Osteoblast (primary cell): ENCODE measurements around the gene PTDSS2. TPM values are rescaled to one million over a fixed set of nuclear protein-coding genes. Genes with fewer than 3 reads are reported as not detected.
"Not testable (repeated sequence)": the region's sequence is repeated elsewhere in the genome, so short reads cannot be mapped to it uniquely, and the experiment has no call there.

Experiments
- DNase-seq: peaks from one replicate; pipeline ENCODE4 v3.0.0; 2011; ENCODE audit warnings: low spot score, mixed read lengths; ENCODE audit not compliant: insufficient read length; ENCODE audit errors: missing footprints
- H2AFZ ChIP-seq: 2 replicates; pipeline ENCODE4 v1.6.0; 2011; ENCODE audit warnings: mild to moderate bottlenecking, low read length
- H3K27ac ChIP-seq: 2 replicates; pipeline ENCODE4 v1.5.1; 2011; ENCODE audit warnings: mild to moderate bottlenecking, low read depth, low read length, moderate library complexity
- H3K27me3 ChIP-seq: 2 replicates; pipeline ENCODE4 v1.6.0; 2012; ENCODE audit warnings: mild to moderate bottlenecking, control low read depth, inconsistent platforms, low read length, moderate library complexity; ENCODE audit not compliant: insufficient read depth
- H3K36me3 ChIP-seq: 2 replicates; pipeline ENCODE4 v1.5.1; 2011; ENCODE audit warnings: mild to moderate bottlenecking, low read length, control low read depth, moderate library complexity; ENCODE audit not compliant: insufficient read depth
- H3K4me1 ChIP-seq: 2 replicates; pipeline ENCODE4 v1.5.1; 2011; ENCODE audit warnings: mild to moderate bottlenecking, low read length, control low read depth, moderate library complexity; ENCODE audit not compliant: insufficient read depth
- H3K4me2 ChIP-seq: 2 replicates; pipeline ENCODE4 v1.6.0; 2011; ENCODE audit warnings: mild to moderate bottlenecking, low read length; ENCODE audit not compliant: insufficient read depth
- H3K4me3 ChIP-seq: fragments of 200-600 bp; sonication (generic); 3 replicates; pipeline ENCODE4 v1.5.1; 2012; ENCODE audit warnings: mild to moderate bottlenecking, low read length, inconsistent platforms; ENCODE audit not compliant: insufficient read depth
- H3K79me2 ChIP-seq: 2 replicates; pipeline ENCODE4 v1.6.0; 2012; ENCODE audit warnings: mild to moderate bottlenecking, low read length, control low read depth, inconsistent platforms; ENCODE audit not compliant: insufficient read depth
- H3K9me3 ChIP-seq: 2 replicates; pipeline ENCODE4 v1.5.1; 2011; ENCODE audit warnings: low read depth, low read length, control low read depth
- H4K20me1 ChIP-seq: 2 replicates; pipeline ENCODE4 v1.6.0; 2012; ENCODE audit warnings: mild to moderate bottlenecking, low read length, control low read depth; ENCODE audit not compliant: insufficient read depth
- CTCF ChIP-seq: IDR thresholded peaks from 2 replicates; pipeline ENCODE4 v1.5.1; 2011; ENCODE audit warnings: mild to moderate bottlenecking, low read depth, low read length, moderate library complexity; ENCODE audit errors: extremely low read depth
- total RNA-seq: library from RNA; depleted of rRNA; stranded (reverse); fragments of >200 nt; gene quantifications from 2 replicates; pipeline ENCODE4 v1.2.3, GENCODE V29; 2012

PTDSS2 gene
- total RNA-seq, 1 donor: 36.2 TPM

GRCh38 chr11:432501-433100, 17.5 kb upstream of the PTDSS2 start:
- H3K79me2 ChIP-seq: no peaks in the 10 kb centered on the region
- H3K4me1 ChIP-seq: no peaks in the 10 kb centered on the region
- no peak overlapping the region for H2AFZ ChIP-seq
- H3K36me3 ChIP-seq: no peaks in the 10 kb centered on the region
- no peak overlapping the region for H3K4me3 ChIP-seq
- no peaks in the 10 kb centered on the region for H4K20me1 ChIP-seq
- no peak for DNase-seq
- H3K27me3 ChIP-seq: no peaks in the 10 kb centered on the region
- no peak overlapping the region for H3K4me2 ChIP-seq
- no peak overlapping the region for H3K27ac ChIP-seq
- no peak for TF ChIP-seq CTCF
- no peaks in the 10 kb centered on the region for H3K9me3 ChIP-seq

GRCh38 chr11:433111-433510, 17.0 kb upstream of the PTDSS2 start:
- Histone ChIP-seq H3K27ac (no peak overlapping the region), H3K79me2 (no peaks in the 10 kb centered on the region), H3K27me3 (no peaks in the 10 kb centered on the region), H3K9me3 (no peaks in the 10 kb centered on the region), H3K4me3 (no peak overlapping the region), H2AFZ (no peak overlapping the region), H3K4me1 (no peaks in the 10 kb centered on the region), H3K36me3 (no peaks in the 10 kb centered on the region), H4K20me1 (no peaks in the 10 kb centered on the region), H3K4me2 (no peak overlapping the region)
- DNase-seq: no peak
- TF ChIP-seq CTCF: no peak

GRCh38 chr11:433641-434040, 16.4 kb upstream of the PTDSS2 start:
- Histone ChIP-seq H3K4me2 (no peak overlapping the region), H3K9me3 (no peaks in the 10 kb centered on the region), H3K36me3 (no peaks in the 10 kb centered on the region), H4K20me1 (no peaks in the 10 kb centered on the region), H3K4me3 (no peak overlapping the region), H3K79me2 (no peaks in the 10 kb centered on the region), H3K27me3 (no peaks in the 10 kb centered on the region), H3K27ac (no peak overlapping the region), H2AFZ (no peak overlapping the region), H3K4me1 (no peaks in the 10 kb centered on the region)
- DNase-seq: no peak
- TF ChIP-seq CTCF: no peak

- Histone ChIP-seq H2AFZ (no peak overlapping the region), H3K4me1 (no peaks in the 10 kb centered on the region), H4K20me1 (no peaks in the 10 kb centered on the region), H3K4me3 (no peak overlapping the region), H3K36me3 (no peaks in the 10 kb centered on the region), H3K27ac (no peak overlapping the region), H3K27me3 (no peaks in the 10 kb centered on the region), H3K4me2 (no peak overlapping the region), H3K79me2 (no peaks in the 10 kb centered on the region), H3K9me3 (no peaks in the 10 kb centered on the region)
- no peak for TF ChIP-seq CTCF
- DNase-seq: no peak
Measured at GRCh38 chr11:434496-434895, 15.6 kb upstream of the PTDSS2 start.

- H2AFZ ChIP-seq, H3K4me3 ChIP-seq, H3K9me3 ChIP-seq, DNase-seq, H3K27ac ChIP-seq, H3K36me3 ChIP-seq, H3K4me1 ChIP-seq, H3K4me2 ChIP-seq, H4K20me1 ChIP-seq, H3K79me2 ChIP-seq, H3K27me3 ChIP-seq: not testable (repeated sequence)
Measured at GRCh38 chr11:434999-435740, 14.9 kb upstream of the PTDSS2 start.
